IPS DF 4.7 (cell line): Measurements from ENCODE around the gene SPINK1.
"Not testable (repeated sequence)": the region's sequence is repeated elsewhere in the genome, so short reads cannot be mapped to it uniquely, and the experiment has no call there.

ENCODE experiments used
- DNase-seq: peaks from one replicate; pipeline ENCODE4 v3.0.0-alpha.2; 2013; ENCODE audit warnings: low spot score; ENCODE audit errors: extremely low read depth

Gene SPINK1

DNA sequence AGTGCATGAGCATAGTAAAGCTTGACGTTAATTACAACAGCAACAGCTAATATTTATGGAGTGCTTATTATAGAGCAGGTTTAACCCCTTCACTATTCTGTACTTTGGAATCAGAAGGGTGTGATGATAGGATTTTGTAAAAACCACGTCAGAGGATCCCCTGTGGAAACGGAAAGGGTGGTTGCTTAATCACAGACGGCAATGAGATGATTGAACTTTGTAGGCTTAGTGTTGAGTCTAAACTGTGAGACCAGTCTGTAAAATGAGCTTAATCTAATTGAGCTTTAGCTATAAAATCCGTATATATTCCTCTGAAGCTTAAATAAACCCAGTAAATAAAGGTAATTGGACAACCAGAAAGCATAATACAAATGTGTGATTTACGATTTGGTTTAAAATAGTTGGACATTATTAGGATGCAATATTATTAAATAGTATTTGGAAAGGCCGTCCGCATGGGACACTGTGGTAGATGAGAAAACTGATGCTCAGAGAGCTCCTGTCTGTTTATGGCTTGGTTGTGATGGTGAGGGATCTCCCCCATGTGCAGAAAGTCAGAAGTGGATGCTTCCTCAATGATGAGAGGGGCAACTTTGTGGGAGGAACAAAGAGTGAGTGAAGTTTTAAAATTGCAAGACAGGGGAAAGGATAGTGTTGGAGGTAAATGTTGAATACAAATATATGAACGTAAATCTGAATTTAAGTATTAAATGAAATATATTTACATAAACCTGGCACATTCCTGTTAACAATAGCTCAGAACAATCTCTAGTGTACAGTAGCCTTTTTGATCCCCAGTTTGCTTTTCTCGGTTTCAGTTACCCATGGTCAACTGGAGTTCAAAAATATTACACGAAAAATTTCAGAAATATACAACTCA lies 23.7 kb upstream of the SPINK1 start:
- no peak for DNase-seq

DNA sequence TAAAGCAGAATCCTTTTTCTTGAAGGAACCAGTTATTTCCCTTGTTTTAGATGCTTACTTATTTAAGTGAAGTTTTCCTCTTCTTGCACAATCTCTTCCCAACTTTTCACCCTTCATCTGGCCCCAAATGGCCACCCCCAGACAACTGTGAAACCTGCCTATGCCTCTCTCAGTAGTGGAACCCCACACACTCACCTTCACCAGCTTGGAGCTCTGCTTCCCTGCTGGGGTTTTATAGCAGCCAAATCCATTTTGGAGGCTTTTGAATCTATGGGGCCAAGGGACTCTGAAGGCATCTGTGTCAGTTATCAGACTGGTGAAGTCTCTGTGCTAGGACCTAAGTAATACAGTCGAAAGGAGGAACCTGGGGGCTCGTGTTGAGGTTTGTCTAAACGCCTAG lies 22.9 kb upstream of the SPINK1 start:
- no peak for DNase-seq

DNA sequence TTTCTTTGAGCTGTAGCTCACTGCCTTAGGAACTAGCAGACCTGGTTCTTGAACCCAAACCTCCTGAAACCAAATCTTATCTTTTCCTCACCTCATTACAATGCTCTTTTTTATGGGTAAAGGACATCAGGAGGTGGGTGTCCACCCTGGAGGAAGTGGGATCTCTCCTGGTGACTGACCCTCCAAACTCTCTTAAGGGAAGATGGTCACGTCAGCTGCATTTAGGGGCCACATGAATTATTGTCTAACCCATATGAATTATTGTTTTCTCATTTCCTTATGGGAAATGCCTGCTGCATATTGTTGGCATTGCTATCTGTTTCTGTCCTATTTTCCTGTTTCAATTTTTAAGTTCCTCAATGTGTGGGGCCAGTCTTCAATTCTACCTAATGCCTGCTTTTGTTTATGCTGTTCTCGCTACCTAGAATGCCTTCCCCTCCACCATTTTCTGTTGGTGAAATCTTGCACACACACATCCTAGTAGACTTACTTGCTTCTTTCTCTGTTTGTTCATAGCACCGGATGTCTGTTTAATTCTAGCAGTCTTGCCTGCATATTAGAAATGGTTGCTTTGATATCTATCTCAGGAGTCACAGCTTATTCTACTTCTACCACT lies 22.0 kb upstream of the SPINK1 start:
- DNase-seq: no peak

DNA sequence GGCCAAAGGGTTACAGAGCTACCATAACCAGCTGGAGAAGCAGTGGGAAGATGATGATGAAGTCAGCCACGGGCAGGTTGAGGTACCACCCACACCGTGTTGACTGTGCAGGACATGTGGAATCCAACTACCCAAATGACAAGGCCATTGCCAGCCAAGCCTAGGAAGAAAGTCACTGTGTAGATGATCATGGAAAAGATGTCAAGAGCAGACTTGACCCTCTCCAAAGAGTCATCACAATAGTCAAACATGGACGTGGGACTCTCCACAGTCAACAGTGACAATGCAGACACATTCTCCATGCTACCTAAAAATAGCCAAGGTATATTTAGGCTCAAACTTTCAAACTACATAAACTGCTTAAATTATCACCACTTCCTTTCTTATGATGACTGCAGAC lies 20.9 kb upstream of the SPINK1 start:
- no peak for DNase-seq

DNA sequence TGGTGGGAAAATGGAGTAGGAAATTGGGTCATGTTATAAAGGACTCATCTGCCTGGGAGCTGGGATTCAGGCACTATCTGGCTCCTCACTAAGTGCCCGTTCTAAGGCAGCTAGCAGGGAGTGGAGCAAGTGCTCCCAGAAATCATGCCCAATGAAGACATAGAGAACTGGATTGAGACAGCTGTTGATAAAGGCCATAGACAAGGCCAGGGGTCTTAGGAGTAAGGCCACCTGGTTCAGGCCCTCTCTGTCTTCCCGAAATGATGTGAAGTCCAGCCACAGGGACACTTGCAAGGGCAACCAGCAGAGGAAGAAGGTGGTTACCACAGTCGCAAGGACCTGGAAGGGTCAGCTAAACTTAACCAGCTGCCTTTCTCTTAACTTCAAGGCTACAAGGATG lies 20.1 kb upstream of the SPINK1 start:
- DNase-seq: no peak

DNA sequence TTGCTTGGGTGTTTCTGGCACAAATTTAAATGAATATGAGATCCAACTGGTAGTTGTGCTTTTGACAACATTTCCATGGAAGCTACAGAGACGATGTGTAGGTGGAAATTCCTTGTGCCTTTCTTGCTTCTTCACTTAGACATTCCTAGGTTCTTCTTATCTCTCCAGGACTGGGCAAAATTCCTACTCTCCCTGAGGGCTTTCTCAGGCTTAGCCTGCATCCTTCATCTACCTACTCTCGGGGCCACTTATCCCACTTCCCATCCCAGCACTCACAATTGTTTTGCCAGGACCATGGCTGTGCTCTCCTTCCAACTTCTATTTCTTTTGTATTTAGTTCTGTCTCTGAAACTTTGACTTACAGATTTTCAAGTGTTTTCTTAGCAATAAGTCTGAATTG lies 17.8 kb upstream of the SPINK1 start:
- DNase-seq: no peak

DNA sequence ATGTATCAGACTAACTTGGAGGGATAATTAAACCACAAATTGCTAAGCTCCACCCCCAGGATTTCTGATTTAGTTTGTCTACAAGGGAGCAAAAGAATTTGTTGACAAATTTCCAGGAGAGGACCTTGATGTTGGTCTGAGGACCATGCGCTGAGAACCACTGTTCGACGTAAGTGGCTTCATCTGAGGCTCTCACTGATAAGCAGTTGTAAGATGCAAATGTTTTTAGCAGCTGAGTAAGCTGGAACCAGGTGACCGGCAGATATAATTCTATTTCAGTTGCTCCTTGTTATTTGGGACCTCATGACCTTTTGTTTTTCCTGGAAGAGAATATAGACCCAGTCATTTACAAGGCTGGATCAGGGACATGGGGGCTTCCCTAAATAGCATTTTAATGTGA lies 14.1 kb upstream of the SPINK1 start:
- DNase-seq: no peak

DNA sequence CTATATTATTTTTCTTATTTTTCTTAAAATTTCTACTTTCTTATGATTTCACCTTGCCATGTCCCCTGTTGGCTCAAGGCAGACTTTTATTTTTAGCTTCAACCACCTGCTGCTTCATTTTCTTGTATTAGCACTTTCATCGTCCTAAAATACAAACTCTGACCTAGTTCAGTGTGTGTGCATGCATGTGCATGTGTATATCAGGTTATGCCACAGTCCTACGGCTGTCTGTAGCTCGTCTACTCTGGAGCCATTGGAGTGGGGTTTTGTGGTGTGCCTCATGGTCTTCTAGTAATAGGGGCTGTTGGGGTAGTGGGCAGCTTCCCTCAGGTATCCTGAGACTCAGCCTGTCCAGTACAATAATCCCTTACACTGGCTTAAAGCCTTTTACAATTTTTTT lies 13.4 kb upstream of the SPINK1 start:
- no peak for DNase-seq

DNA sequence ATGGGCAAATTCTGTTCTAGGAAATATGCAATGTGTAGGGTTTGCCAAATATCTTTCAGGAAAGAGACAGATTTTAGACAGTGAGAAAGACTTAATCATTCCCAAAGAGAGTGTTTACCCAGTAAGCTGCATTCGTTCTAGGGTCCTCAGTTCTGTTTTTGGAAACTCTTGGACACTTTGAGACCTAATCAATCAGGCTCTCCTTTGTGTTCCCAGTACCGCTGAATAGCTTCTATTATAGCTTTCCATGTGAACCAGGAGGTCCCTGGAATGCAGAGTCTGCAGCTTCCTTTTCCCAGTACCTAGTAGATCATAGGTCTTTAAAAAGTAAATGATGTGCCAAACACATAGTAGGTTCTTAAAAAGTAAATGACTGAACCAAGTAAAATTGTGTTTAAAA lies 11.4 kb upstream of the SPINK1 start:
- no peak for DNase-seq

DNA sequence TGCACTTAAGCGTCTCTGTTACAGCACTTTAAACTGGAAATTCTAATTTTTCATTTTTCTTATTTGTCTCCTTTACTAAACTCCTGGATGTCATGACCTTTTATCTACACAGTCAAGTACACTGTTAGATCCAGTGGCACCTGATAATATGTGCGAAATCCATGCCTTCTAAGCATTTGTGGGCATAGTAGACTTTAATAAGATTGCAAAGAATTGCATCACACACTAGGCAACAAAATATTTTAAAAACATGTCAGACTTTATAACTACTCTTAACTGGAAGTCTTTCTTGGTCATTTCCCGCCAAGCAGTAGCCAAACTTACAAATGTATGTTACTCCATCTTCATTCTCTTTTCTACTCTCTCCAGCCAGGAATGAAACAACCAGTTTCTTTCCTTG lies 5.0 kb upstream of the SPINK1 start:
- no peak for DNase-seq

DNA sequence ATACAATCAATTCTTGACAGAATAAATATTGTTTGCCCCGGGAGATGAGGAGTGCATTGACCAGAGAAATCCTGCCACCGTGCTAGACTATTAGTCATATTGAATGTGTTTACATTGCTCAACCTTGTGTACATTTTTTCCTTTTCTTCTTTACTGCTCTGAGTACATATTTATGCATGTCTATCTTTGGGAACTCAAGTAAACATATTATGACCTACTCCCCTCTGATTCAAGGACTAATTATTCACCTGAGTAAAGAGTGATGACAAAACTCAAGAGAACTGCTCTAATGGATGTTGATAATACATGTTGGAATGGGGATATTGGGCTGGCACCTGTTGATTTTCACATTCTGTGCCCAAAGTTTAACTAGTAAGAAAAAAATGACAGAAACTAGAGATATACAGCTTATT lies 3.9 kb upstream of the SPINK1 start:
- no peak for DNase-seq

DNA sequence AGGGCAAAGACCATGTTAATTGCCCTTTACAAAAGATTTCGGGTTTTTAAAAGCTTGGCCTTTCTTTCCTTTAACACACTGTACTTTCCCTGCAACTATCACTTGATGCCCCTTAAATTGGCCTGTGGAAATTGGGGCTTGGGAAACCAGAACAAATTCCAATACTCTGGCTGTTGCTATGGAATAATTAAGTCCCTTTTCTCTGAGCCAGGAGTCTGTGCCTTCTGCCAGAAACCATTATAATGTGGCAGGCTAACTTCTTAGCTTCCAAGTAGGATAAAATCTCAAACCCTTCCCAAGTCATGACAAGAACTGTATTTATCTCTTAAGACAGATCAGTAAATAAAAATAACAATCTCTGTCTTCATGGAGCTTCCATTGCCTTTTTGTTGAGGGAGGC lies 1.1 kb upstream of the SPINK1 start:
- no peak for DNase-seq

DNA sequence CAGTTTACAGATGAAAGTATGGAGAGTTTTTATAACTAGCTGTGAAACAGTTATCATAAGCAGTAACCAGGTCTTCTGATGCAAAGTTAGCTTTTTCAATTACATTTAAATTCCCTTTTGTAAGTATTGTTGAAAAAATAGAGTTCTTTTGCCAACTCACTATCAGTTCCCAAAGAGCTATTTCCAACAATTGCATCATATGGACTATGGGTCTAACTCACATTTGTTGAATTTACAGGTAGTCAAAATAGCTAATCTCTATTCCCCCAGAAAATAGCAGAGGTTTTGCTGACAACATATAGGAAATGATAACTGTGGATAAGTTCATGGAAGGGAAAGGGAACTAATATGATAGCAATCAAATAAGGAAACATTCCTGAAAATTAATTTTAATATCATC lies 1.4 kb downstream of the SPINK1 start:
- DNase-seq: no peak

DNA sequence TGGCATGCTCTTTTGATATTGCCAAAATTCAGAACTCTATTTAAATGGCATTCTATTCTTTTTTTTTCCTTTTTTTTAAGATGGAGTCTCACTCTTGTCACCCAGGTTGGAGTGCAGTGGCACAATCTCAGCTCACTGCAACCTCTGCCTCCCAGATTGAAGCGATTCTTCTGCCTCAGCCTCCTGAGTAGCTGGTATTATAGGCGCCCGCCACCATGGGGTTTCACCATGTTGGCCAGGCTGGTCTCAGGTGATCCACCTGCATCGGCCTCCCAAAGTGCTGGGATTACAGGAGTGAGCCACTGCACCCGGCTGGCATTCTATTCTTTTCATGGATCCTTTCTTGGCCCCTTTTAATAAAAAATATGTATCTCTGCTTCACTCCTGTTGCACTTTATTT lies 4.5 kb downstream of the SPINK1 start:
- DNase-seq: not testable (repeated sequence)

DNA sequence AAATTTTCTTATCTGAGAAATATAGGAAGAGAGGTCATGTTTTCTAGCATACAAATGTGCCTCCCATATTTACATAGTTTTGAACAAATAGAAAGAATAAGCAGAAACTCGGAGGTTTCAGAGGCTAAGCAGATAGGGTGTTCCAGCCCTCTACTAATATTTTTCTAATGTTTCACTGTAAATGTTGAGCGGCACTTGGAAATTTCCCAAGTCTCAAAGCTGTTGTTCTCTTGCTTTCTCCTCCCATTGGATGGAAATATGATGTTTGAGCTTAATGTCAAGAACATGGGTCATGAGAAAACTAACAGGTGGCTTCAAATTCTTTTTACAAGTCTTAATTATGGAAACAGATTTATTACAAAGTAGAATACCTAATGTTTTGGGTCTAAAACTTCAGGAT lies 5.1 kb downstream of the SPINK1 start:
- DNase-seq: no peak

DNA sequence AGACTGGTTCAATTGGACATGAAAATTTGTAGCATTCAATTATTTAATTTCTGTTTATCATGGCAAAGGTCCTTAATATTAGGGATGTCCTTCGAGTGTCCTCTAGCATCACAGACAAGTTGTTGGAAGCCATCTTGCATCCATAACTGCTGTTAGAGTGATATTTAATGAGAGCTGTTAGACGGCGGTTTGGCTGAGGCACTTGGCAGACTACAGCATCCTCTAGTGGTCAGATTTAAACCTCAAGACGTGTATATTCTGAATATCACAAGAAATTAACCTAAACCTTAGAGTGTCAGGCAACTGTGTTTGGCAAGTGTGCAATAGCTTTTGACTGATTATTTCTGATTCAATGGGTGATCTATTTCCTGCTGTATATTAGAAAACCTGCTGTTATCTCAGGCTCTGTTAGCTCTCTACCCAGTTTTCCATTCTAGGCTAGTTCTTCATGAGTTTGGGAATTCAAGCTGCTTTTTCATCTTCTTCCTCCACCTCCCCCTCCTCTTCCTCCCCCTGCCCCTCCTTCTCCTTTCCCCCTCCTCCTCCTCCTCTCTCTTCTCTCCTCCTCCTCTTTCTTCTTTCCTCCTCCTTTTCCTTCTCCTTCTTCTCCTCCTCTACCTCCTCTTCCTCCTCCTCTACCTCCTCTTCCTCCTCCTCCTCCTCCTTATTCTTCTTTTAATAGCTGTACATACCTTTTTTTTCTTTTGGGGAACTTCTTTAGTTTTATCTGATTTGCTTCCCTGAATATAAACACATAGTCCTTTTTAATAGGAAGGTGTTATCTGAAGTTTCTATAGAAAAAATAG lies 8.6 kb downstream of the SPINK1 start:
- DNase-seq: peak; percentile 25

DNA sequence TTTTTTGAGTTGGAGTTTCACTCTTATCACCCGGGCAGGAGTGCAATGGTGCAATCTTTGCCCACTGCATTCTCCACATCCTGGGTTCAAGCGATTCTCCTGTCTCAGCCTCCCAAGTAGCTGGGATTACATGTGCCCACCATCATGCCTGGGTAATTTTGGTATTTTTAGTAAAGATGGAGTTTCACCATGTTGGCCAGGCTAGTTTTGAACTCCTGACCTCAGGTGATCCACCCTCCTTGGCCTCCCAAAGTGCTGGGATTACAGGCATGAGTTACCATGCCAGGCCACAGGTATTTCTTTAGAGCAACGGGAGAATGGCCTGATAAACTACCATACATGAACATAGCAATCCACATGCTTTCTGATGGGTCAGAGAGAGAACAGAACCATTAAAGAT lies 9.2 kb downstream of the SPINK1 start:
- DNase-seq: not testable (repeated sequence)

DNA sequence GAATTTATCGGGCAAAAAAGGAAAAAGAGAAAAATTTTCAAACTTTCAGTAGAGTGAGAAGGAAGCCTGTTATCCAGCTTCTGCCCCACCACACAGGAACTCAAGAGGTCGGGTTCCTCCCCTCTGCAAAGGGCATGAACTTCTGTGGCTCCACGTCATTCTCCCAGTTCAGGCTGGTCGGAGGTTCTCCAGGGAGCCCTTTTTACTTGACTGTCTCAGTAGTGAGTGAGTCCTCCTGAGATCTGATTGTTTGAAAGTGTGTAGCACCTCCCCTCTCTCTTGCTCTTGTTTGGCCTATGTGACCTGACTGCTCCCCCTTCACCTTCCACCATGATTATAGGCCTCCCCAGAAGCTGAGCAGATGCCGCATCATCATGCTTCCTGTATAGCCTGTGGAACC lies 9.7 kb downstream of the SPINK1 start:
- DNase-seq: no peak

DNA sequence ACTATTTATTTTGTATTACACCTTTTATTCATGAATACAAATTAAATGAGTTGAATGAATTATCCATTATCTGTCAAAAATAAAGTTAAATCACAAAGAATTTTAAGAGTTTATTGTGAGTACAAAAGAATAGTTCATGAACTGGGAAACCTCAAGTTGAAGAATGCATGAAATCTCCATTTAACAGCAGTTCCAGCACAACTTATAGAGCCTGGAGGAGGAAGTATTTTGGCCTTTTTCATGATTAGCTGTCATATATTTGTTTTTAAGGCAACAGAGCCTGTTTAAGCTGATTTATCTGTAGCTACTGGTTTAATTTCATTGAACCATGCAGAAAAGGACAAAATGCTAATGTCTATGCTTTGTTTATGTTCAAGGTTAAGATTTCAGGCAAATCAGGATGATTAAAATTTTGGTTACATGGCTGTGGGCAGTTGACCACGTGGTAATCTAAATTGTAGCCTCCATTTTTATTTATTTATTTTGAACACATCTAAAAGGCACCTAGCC lies 12.2 kb downstream of the SPINK1 start:
- no peak for DNase-seq

DNA sequence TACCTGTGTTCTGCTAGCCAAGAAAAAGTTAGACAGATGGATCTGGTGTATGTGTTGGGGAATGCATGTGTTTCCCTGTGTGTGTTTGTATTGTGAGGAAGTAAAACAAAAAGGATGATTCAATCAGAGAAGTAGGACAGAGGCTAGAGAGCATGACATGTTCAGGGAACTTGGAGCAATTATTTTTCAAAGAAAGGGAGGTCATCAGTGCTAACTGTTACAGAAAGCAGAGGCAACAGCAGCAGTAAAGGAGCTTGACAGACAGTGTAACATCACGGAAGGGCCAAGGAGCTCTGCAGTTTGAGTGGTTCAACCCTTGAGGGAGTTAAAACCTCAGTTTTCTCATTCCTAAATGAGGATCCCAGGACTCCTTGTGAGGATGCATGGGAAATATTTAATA lies 13.2 kb downstream of the SPINK1 start:
- DNase-seq: no peak

DNA sequence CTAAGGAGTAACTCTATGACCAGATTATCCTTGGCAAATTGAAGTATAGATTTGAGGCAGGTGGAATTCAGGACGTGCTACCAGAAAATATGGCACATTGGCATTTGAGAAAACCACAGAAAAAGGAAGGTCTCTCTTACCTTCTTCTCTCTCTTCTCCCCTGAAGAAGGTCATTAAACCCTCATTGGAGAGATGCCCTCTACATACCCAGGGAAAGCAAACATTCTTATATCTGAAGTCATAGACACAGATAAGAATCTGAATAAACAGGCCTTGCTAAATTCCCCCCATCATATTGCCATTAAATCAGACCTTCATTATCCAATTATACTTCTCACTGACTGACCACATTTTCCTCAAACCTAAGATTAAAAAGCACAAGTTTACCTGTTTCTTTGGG lies 17.8 kb downstream of the SPINK1 start:
- no peak for DNase-seq
